Hepatic stellate cell (primary cell): Measurements from ENCODE around the gene RETREG2.

ENCODE experiments used
- DNase-seq: peaks from one replicate; pipeline ENCODE4 v3.0.0; 2011; ENCODE audit warnings: low spot score

The RETREG2 gene, protein sequence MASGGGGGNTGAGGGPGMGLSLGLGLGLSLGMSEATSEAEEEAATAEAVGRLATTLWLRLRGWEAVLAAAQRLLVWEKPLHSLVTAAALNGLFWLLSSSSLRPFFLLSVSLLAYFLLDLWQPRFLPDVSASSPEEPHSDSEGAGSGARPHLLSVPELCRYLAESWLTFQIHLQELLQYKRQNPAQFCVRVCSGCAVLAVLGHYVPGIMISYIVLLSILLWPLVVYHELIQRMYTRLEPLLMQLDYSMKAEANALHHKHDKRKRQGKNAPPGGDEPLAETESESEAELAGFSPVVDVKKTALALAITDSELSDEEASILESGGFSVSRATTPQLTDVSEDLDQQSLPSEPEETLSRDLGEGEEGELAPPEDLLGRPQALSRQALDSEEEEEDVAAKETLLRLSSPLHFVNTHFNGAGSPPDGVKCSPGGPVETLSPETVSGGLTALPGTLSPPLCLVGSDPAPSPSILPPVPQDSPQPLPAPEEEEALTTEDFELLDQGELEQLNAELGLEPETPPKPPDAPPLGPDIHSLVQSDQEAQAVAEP

GRCh38 chr2:219177552-219178376 is at the start of gene RETREG2:
Gene RETREG2 (plus strand): TSS chr2:219178275. CDS start chr2:219178353, 78 bp downstream.
- DNase-seq: peak; percentile 99

- no peak for DNase-seq
Observed at GRCh38 chr2:219128396-219128795, 49.7 kb upstream of the RETREG2 start.

DNA sequence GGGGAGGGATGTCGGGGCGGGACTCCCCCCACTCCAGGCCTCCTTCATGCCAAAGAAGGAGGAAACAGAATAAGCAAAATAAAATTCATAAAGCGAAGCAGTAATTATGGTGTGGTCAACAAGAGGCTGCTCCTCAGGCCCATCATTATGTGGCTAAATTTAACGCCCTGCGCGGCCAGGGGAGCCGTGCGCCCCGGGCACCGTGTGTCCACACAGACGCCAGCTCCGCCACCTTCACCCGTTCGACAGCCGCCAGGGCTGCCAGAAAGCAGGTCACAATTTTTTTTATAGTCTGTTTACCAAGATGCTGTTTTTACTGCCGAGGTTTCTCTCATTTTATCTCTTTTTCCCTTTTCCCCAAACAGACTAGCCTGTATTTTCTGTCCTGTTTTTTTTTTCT is 48.5 kb upstream of the RETREG2 start:
- no peak for DNase-seq

DNA sequence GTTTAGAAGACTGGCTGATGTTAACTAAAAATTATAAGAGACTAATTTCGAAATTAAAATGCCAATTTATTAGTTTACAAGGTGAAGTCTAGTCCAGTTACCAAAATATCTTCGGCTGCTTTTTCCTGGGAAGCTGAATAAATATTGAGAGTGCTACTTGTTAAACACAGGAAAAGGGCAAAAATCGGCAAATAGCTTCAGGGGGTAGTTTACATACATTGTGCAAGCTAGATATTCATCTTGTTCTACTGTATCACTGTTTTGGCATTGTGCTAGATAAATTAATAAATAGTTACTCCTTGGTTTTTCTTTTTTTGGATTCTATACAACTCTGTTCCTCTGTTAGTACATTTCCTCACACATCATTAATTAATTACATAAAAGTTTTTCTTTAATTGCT is 46.7 kb upstream of the RETREG2 start:
- no peak for DNase-seq

DNA sequence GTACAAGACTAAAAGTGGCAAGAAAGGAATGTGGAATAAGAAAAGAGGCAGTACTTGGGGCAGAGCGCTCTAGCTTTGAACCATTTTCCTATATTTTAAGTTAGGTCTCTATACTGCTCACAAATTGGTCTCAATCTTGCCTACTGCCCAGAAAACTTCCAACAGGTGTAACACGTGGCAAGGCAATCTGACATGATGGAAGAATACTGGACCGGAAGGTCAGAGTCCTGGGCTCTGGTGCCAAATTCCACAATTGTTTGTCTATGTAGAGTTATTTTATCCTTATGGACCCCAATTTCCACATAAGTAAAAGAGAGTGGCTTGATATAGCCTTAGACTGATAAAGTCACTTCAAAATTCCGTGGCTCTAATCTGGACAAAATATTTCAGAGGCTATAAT is 46.3 kb upstream of the RETREG2 start:
- DNase-seq: no peak

GRCh38 chr2:219133976-219134375 is 44.1 kb upstream of the RETREG2 start:
- DNase-seq: no peak

DNA sequence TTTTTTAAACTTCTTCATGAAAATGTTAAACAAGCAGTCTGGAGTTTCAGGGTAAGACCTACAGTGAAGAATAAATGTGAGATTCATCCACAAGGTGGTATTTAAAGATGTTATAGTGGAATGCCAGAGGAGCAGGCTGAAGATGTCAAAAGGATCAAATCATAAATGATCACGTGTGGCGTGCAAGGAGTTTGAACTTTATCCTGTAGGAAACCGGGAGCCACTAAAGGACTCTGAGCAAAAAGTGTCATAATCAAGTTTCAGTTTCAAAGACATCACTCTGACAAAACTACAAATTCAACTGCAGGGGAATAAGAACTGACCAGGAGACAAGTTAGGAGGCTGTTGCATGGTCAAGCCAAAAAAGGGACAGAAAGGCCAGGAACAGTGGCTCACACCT is 37.4 kb upstream of the RETREG2 start:
- no peak for DNase-seq

- peak; percentile 58 for DNase-seq
Observed at GRCh38 chr2:219142329-219142728, 35.7 kb upstream of the RETREG2 start.

- DNase-seq: no peak
Observed at GRCh38 chr2:219149667-219150066, 28.4 kb upstream of the RETREG2 start.

- peak; percentile 61 for DNase-seq
Observed at GRCh38 chr2:219155054-219155644, 22.9 kb upstream of the RETREG2 start.

DNA sequence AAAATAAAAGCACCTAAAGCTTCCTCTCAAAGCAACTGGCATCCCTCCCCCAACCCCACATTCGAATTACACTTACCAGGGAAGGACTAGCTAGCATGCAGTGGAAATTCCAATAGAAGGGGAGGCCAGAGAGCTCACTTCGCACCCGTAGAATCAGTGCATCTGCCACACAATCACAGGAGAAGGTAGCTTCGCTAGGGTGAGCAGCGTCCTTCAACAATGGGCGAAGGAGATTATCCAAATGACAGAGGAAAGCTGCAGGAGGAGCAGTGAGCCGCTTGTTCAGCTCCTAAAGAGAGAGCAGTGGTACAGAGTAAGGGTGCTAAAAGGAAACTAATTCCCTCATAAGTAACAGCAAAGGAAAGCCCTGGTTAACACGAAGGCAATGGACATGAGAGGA is 20.7 kb upstream of the RETREG2 start:
- DNase-seq: no peak

DNA sequence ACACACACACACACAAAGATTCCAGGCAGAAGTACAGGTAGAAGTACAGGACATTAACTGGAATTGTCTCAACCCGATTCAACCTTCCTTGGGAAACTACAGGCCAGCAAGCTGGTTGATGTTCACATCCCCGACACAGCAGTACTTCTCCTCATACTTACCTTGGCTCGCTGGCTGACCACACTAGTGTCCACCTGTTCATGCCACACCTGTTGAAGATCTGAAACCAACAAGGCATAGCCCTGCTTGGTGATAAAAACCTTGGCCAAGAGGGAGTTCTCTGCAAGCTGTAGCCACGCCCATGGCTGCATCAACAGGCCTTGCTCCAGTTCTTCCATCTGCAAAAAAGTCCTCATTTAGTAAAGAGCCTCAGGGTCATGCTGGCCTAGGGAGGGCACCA is 20.1 kb upstream of the RETREG2 start:
- no peak for DNase-seq

DNA sequence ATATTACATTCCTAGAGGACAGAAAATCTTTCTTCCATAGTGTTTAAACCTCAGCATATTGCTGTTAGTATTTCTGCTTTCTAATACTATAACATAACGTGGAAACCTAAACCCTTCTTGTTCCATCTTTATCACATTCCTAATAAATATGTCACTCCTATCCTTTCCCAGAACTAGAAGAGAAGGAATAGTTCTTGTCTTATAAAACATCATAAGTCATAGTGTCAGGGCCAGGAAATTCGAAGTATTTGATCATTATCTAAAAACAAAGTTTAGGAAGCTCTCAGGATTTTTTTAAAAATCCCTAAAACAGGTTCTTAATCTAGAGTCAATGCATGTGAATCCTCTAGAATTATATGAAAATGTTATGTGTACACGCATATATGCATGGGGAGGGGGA is 19.5 kb upstream of the RETREG2 start:
- DNase-seq: peak; percentile 46

- DNase-seq: no peak
Observed at GRCh38 chr2:219159771-219160185, 18.3 kb upstream of the RETREG2 start.

- peak; percentile 96 for DNase-seq
Observed at GRCh38 chr2:219160186-219161017, 17.7 kb upstream of the RETREG2 start, which contains the start of gene NHEJ1. Gene NHEJ1 (minus strand): TSS chr2:219160815. CDS start chr2:219158362, 2,453 bp downstream.

DNA sequence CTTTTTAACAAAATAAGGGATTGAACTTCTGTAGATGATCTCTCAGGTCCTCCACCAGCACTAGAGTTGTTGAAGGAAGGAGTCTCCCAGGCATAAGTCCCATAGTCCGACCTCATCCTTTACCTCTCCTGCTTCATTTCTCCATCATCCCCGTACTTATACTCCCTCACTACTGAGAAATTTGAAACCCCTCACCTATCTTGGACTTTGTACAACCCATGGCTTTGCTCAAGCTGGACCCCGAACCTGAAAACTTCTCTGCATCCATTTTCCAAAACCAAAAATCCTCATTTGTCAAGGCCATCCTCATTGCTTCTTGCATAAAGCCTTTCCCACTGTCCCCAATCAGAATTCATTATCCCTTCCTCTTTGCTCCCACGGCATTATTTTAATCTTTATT is 17.0 kb upstream of the RETREG2 start:
- DNase-seq: no peak

DNA sequence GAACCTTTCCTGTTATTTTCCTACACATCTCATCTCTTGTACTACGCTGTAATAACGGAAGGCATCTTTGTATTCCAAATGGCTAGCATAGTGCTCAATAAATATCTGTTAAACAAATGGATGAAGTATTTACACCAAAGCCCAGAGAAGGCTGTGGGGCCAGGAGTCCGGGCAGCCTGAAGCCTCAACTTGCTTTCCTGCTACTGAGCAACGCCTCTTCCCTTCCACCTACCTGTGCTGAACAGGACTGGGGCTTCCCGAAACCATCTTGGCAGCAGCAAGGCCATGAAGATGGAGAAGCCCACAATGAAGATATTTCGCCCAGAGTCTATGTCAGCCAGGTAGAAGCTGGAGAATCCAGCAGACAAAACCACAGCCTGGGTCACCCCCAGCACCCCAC is 14.9 kb upstream of the RETREG2 start:
- DNase-seq: no peak

GRCh38 chr2:219165058-219165911 is 12.8 kb upstream of the RETREG2 start:
- DNase-seq: no peak

DNA sequence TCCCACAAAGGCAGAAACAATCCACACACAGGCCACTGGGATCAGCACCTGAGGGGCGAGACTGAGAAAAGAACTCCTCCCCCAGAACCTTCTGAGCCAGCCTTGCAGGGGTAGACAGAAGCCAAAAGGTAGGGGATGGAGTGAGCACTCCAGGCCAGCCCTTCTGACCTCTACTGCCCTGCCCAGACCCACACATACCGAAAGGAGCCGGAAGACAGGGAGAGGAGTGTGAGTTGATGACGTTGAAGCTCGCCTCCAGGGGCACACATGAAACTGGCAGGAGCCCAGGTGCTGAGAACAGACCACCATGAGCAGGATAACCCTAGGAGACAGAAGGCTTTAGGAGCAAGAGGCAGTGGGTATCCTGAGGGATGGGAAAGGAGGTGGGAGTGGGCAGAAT is 10.1 kb upstream of the RETREG2 start:
- DNase-seq: no peak

DNA sequence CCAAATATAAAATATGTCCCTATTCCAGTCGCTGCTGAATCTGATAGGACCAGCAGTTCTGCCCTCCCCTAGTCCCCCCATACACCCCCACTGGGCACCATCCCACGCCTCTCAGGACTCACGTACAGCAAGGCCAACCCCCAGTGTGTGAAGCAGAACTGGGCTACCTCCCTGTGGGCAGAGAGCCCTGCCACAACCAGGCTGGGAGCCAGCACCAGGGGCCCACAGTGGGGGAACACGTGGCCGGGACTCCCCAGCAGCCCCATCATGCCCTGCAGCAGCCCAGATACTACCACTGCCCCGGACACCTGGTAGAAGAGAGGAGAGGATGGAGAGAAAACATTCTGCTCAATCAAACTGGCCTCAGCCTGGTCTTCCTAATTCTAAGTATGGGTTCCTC is 9.5 kb upstream of the RETREG2 start:
- DNase-seq: no peak

DNA sequence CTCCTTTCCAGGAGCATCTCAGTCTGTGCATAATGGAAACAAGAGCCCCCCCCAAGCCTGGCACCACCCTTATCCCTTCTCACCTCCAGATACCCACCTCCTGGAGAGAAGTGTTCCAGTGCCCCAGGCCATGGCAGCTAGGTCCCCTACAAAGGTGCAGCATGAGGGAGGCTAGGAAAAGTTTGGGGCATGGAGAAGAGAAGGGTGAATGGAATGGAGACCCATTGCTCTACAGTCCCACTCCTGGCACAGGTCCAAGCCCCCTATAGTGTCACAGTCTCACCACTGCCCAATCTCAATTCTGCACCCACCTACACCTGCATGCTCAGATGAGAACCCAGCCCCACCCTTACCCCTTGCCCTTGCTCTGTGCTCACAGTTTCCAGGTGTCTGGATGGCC is 9.1 kb upstream of the RETREG2 start:
- no peak for DNase-seq
